ENCODE results near the gene PIP5K1B. TPM values are rescaled to one million over a fixed set of nuclear protein-coding genes. Genes with fewer than 3 reads are reported as not detected.

Gene PIP5K1B
- total and polyA plus RNA-seq, 2 experiments from 2014 or later, result 1.3 to 2.8 TPM

- TF ChIP-seq ZNF462 (CRISPR knock-in tag; IDR thresholded peaks at IDR 0.05) (no peak), ETS1 (IDR thresholded peaks at IDR 0.05) (no peak), POLR2AphosphoS5 (IDR thresholded peaks at IDR 0.05; ENCODE audit: low read depth) (no peak), CTCF (conservative IDR thresholded peaks at IDR 0.05; ENCODE audit: low read depth in 2 of 2) (no peak)
Observed at GRCh38 chr9:69023650-69024049, 318.6 kb downstream of the PIP5K1B start (continued).

- Mint-ChIP-seq H3K4me1 (peaks cover 13% of the 10 kb centered on the region), H3K27me3 (ENCODE audit: insufficient read depth, low read depth, poor library complexity) (peaks cover 3% of the 10 kb centered on the region), H3K9me3 (peaks cover 8% of the 10 kb centered on the region; the same call in 2 of the 3 replicates), H3K27ac (no peak overlapping the region), H3K4me3 (no peak overlapping the region), H3K36me3 (ENCODE audit: low read depth) (0 out of 3 replicates have a peak, but pooled peaks cover 3% of the 10 kb centered on the region)
- Histone ChIP-seq H3K9me2 (ENCODE audit: insufficient read depth) (no peaks in the 10 kb centered on the region), H3K4me2 (no peak overlapping the region), H3K27me3 (ENCODE audit: insufficient read depth) (no peaks in the 10 kb centered on the region), H3K4me1 (ENCODE audit: insufficient read depth) (peaks cover 4% of the 10 kb centered on the region; the same call in 1 of the 2 replicates), H3F3A (replicated peaks; ENCODE audit: low read depth) (0 out of 2 replicates have a peak, but pooled peaks cover 4% of the 10 kb centered on the region), H3K4me3 (no peak overlapping the region), H3K36me3 (ENCODE audit: insufficient read depth) (no peaks in the 10 kb centered on the region), H4K20me1 (replicated peaks; ENCODE audit: insufficient read depth) (no peaks in the 10 kb centered on the region), H3K79me2 (replicated peaks; ENCODE audit: insufficient read depth) (no peaks in the 10 kb centered on the region), H2AFZ (peak overlapping the region; percentile 1; the same call in 1 of the 2 replicates), H3K27ac (ENCODE audit: low read depth) (no peak overlapping the region)
- DNase-seq (ENCODE audit: low spot score) (peak; percentile 85), ATAC-seq (peak; percentile 82)
- no peak for TF ChIP-seq EZH2phosphoT487 (IDR thresholded peaks at IDR 0.05; ENCODE audit: unreplicated experiment)
- peak; percentile 90 to 94 for TF ChIP-seq CTCF (conservative IDR thresholded peaks at IDR 0.05; ENCODE audit: low read depth in 2 of 2)
Observed at GRCh38 chr9:69027355-69028097, 322.5 kb downstream of the PIP5K1B start.

All from GM23338 (cell line).